Epithelial cell of alveolus of lung (primary cell): Measurements from ENCODE around the gene POLR2M. TPM values are rescaled to one million over a fixed set of nuclear protein-coding genes. Genes with fewer than 3 reads are reported as not detected.

Experiments
- total RNA-seq: library from RNA; depleted of rRNA; stranded (reverse); fragments of >200 nt; gene quantifications from 2 replicates; pipeline ENCODE4 v1.2.1, GENCODE V29; 2015

Gene POLR2M
- 31.8 and 55.8 TPM in 2 replicates for total RNA-seq

DNA sequence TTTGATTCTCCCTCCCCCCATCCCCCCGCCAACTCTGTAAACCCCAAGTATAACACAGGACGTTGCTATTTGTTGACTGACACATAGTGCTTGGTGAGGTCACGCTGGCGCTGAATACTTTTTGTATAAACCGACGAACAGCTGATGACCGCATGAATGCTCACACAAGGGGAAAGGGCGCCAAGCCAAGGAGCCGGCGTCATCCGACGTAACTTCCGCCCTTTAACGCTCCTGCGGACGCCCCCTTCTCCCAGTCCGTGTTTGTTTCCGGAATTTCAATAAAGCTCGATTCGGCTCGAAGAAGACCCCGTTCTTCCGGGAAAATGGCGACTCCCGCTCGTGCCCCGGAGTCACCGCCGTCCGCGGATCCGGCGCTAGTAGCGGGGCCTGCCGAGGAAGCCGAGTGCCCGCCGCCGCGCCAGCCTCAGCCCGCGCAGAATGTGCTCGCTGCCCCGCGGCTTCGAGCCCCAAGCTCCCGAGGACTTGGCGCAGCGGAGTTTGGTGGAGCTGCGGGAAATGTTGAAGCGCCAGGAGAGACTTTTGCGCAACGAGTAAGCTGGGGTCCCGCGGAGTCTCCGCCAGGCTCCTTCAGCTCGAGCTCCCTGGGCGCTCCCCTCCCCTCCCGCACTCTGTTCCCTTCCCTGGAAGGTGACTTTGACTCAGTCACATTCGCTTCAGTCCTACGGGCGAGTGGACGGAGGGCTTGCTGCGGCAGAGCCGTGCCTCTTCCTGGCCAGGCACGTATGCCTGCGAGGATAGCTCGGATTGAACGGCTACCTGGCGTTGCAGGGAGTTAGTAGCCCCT is at the start of gene POLR2M:
Gene POLR2M (plus strand): TSS at position 310 of the 805 bp plus-strand sequence. CDS start 129 bp downstream, at position 439.

Other genes with a start within 250 kb of the POLR2M start
- 0.72 and 0.78 TPM in 2 replicates for gene MYZAP, start 114.8 kb upstream of the POLR2M start, total RNA-seq